Measurements from ENCODE around the gene DST.

DNA sequence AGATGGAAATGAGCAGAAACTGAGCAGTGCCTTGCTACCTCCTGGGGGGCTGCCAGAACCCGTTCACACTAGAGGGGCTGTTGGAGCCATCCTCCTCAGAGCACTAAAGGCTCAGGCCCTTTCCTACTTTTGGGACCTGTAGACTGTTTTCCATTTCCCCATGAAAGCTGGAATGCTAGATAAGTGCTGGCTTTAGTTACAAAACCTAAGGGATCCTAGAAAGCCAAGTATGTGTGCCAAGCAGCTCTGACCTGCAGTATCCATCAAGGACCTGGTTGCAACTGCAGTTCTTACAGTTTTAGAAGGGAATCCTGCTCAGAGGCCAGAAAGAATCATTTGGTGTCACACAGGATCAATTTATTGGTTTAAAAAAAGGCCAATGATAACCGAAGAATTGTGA is 218.6 kb downstream of the DST start:
- TF ChIP-seq CTCF (IDR thresholded peaks at IDR 0.05) (no peak), ZFX (IDR thresholded peaks at IDR 0.05; ENCODE audit: borderline replicate concordance) (no peak)
